GM11168 (cell line): Measurements from ENCODE around the gene CD40LG.

ENCODE experiments used
- in situ Hi-C: fragments of 300-500 bp; cut with MboI; formaldehyde crosslinking; loops from one replicate; pipeline ENCODE4 v1.12.0; 2022; ENCODE audit warnings: low sequenced_read_pairs; ENCODE audit not compliant: unreplicated experiment

The CD40LG gene

DNA sequence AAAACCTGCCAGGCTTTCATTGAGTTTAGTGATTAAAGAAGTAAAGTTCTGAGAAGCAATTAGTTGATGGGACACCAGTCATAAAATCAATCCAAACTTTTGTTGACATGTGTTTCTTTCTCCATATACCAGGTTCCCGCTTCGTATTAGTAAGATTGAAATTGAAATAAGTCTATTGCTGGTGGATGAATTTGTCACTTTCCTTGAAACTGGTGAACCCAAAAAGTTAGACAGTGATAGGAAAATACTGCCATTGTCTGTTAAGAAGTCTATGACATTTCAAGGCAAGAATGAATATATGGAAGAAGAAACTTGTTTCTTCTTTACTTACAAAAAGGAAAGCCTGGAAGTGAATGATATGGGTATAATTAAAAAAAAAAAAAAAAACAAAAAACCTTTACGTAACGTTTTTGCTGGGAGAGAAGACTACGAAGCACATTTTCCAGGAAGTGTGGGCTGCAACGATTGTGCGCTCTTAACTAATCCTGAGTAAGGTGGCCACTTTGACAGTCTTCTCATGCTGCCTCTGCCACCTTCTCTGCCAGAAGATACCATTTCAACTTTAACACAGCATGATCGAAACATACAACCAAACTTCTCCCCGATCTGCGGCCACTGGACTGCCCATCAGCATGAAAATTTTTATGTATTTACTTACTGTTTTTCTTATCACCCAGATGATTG, at the start of gene CD40LG:
CD40LG (plus strand) TSS at position 482 of the 684 bp plus-strand sequence; CDS start at position 573, 91 bp downstream.
- in situ Hi-C loops: no loop called here

DNA sequence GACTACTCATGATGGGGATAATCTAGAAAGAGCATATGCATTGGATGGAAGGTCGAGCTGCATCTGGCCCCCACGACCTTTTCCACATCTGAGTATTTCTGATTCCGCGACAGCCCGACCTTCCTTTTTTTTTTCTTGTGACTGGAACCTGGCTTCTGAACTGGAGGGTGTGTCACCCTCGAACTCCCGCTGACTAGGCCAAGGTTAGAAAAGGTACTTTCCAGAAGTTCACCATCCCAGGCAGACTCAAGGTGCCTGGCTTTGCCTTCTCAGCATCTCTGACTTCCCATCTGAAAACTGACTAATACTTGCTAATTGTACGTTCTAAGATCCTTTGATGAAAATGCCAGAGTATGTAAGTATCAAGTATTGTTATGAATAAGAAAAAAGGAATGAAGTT, 49.3 kb upstream of the CD40LG start:
- in situ Hi-C loops: no loop called here

DNA sequence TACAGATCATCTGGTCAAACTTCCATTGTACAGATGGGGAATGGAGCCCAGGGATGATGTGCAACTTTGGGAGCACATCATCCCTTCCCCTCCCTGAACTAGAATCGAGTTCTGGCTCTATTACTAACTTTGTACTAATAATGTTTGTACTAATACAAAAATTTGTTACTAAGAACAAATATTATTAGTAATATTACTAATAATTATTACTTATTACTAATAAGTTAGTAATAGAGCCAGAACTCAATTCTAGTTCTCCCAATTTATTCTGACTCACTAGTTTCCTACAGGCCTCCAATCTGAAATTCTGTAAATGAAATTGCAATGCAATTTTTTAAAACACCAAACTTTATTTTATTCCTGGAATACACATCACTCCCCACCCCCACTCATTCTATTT, 47.9 kb upstream of the CD40LG start:
- in situ Hi-C loops: loop anchor here (25.0 kb wide), 1 partner anchor 337 kb away; no protein-coding TSS in a partner anchor

DNA sequence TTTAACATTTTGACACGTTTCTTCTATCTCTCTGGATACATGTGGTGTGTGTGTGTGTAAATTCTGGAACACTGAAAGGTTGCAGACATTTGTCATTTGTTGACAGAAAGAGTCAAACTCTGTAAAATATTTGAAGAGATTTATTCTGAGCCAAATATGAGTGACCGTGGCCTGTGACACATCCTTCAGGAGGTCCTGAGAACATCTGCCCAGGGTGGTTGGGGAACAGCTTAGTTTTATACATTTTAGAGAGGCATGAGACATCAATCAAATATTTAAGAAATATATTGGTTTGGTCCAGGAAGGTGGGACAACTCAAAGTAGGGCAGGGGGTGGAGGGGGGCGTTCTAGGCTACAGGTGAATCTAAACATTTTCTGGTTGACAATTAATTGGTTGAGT, 40.7 kb upstream of the CD40LG start:
- in situ Hi-C loops: loop anchor here (5.0 to 25.0 kb wide), 2 partner anchors 85 to 330 kb away; no protein-coding TSS in a partner anchor

DNA sequence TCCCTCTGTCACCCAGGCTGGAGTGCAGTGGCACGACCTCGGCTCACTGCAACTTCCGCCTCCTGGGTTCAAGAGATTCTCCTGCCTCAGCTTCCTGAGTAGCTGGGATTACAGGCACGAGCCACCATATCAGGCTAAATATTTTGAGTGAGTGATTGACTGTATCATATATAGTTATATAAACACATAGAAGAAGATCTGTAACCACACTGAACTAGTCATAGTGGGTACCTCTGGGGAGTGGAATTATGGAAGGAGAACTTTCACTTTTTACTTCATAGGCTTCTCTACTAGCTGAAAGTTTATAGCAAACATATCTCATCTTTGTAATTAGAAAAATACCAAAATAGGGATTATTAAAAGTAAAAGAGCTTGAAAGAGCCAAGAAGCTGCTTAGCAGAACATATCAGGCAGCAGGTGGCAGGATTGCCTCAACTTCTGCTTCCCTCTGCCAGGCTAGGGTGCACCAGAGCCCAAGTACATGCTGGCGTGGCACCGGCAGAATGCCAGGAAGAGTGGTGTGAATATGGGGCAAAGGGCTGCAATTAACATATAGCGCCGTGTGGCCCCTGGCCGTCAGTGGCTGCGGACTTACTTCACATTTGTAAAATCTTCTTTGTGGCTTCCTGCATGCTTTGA, 39.5 kb upstream of the CD40LG start:
- in situ Hi-C loops: loop anchor here (5.0 to 25.0 kb wide), 2 partner anchors 84 to 329 kb away; no protein-coding TSS in a partner anchor

DNA sequence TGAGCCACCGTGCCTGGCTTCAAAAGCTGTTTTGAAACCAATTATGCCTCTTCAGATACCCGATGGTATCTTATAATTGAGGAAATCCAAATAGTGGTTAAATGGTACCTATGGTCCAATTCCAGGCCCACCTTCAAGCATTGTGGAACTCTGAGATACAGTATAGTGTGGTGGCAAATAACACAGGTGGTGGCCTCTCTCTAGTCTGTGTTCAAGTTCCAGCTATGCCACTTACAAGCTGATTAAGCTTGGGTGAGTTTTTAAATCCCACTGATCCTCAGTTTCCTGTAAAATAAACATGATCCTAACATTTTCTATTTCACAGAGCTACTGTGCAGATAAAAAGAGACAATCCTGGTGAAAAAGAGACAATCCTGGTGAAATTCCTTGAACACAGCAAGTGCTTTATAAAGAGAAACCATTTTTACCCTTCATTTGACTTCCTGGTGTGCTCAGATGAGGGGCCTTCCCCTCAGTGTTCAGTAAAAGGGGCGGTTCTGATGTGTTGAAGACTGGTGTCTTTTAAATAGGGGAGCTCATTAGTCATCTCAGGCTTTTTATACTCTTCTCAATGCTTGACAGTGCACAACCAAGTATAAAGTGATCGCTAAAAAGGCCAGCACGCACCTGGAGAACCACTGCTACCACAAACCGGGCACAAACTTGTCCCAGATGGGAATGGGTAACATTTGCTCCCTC, 30.8 kb upstream of the CD40LG start:
- in situ Hi-C loops: loop anchor here (25.0 kb wide), 1 partner anchor 320 kb away; no protein-coding TSS in a partner anchor

DNA sequence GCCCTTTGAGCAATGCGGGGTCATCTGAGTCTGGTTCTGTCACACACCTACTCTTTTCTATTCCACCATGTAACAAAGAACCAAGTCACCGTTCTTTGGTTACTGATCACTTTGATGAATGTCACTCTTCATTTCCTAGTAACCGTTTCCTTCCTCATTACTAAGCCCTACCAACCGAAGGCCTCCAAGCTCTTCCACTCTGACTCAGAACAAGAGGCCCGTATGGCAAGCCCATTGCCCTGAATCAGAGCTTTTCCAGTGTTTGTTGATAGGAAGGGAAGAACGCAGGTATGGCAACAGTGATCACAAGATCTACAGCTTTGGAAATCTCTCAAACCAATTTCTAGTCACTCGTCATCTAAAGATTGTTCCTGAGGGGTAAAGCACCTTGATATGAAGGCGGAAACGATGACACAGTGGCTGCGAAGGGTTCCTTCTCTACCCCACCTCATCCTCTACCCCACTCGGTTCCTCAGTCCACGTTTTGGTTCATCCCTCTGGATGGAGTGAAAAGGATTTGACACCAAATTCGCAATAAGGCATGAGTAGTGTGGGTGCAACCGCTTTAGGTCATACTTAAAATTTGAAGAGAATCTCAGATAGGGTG, 28.0 kb upstream of the CD40LG start:
- in situ Hi-C loops: loop anchor here (25.0 kb wide), 1 partner anchor 317 kb away; no protein-coding TSS in a partner anchor

DNA sequence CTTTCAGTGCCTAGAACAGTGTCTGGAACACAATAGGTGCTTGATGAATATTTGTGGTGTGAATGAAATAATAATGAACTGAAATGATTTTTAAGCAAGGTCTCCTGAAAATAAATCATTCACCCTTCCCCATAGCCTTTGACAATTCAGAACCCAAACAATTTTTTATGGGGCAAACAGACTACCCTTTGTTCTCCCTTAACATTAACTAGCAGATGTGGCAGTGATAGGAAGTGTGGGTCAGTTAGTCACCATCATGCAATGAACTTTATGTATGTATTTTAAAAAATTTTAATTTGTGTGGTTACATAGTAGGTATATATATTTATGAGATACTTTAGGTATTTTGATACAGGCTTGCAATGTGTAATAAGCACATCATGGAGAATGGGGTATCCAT, 27.2 kb upstream of the CD40LG start:
- in situ Hi-C loops: loop anchor here (25.0 kb wide), 1 partner anchor 317 kb away; no protein-coding TSS in a partner anchor

DNA sequence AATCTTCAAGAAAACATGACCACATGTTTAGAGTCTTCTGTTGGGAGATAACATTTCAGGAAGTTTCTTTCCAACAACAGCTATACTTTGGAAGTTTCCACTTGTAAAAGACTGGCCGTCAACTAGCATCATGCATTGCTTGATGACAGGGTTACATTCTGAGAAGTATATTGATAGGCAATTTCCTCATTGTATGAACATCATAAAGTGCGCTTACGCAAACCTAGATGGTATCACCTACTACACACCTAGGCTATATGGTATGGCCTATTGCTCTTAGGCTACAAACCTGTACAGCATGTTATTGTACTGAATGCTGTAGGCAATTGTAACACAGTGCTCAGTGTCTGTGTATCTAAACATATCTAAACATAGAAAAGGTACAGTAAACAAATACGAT, 25.4 kb upstream of the CD40LG start:
- in situ Hi-C loops: loop anchor here (25.0 kb wide), 1 partner anchor 315 kb away; no protein-coding TSS in a partner anchor

DNA sequence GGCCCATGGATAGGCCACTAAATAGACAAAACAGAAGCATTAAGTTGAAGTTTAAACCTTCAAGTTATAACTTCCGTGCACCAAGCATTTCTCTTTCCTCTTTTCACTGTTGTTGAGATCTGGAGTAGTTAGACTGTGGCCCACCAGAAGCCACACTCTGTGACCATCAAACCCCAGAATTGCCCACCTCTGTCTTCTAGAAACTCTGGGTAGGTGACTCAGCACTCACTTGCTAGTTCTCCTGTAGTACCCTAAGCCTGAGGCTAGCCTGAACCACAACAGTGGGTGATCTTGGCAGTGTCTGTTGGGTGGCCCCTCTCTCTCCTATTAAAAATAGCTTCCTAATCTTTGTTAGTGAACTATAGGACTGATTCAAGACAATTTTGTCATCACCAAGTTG, 24.6 kb upstream of the CD40LG start:
- in situ Hi-C loops: loop anchor here (25.0 kb wide), 1 partner anchor 314 kb away; no protein-coding TSS in a partner anchor

DNA sequence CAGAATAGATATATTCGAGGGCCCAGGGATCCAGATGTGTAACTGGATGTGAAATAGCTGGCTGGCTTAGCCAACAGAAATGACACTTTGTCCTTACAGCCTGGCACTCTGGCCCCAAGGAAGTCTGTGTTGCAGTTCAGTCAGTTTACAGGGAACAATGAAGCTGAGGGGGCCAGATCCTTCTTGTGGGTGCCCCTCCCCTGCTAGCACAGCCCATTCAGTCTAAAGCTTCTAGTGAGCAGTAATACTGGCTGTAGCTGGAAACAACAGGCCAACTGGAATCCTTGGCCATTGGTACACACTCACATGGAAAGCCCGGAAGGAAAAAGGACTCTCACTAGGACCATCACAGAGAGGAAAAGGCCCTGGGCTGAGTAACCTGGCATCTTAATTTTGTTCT, 22.7 kb upstream of the CD40LG start:
- in situ Hi-C loops: no loop called here

DNA sequence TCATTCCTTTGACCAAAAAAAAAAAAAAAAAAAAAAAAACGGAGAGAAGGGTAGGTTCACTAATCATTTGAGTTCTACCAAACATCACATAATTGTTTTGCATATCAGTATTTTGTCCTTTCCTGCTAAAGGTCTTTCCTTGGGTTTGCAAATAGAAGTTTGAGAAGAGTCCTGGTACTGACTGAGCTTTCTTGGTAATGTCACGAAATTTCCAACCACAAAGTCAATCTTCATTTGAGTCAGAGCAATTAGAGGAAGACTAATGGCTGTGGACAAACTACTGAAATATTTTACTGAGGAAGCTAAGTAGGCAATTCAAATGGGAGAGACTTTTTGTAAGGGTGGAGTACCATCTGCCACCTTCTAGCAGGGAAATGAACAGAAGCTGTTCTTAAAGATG, 21.7 kb upstream of the CD40LG start:
- in situ Hi-C loops: no loop called here

DNA sequence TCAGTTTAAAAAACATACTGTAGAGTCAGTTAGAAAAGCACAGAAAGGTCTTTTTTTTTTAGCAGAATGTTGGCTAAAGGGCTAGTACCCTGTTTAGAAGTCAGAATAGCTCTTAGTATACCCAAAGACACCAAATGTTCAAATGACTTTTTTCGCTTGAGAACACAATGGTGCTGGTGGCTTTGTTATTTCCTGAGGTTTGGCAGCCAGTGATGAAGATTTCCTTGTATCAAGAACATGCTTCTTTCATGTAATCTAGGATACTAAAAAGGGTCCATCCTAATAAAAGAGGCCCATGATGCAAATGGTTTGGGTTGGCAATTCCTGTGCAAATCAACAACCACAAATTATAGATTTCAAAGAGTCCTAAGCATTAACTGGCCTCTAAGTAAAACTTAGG, 21.1 kb upstream of the CD40LG start:
- in situ Hi-C loops: no loop called here

DNA sequence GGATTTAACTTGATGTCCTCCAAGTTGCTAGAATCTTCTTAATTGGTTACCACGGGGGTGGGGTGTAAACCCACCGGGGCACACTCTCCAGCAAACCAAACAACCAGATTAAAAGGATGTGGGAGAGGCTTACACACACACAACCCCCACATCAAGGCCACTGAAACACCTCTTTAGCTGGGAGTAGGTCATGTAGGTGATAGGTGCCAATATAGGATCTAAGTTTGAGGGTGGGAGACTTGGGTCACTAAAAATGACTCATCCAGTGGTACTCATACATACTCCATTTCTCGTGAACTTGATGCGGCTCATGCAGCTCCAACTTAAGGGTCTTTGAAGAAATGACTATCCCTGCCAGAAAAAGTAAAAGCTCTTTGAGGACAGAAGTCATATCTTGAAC, 20.5 kb upstream of the CD40LG start:
- in situ Hi-C loops: no loop called here

DNA sequence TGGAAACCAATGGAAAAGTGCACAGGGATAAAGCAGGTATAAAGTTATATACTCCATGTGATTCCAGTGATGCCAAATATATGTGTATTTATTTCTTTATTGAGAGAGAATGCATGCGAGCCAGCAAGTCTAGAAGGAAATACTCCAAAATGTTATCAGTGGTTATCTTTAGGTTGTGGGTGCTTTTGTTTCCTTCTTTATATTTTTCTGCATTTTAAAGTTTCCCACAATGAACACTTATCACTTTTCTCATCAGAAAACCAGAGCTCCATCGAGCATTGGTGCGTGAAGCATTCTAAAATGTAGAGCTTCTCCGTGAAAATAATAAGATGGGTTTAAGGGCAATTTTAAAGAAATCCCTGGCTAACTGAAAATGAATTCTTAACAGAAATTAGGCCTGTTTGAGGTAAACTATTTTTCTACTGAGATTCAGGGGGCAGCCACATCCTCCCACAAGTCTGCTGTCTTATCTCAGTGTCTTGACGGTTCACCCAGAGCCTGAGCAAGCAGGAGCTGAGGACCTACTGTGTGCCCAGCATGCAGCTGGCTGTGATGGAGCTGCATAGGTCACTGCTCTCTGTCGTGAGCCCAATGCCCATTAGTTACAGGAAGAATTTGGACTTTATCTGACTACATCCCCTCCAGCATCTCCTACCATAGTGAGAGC, 18.7 kb upstream of the CD40LG start:
- in situ Hi-C loops: no loop called here

DNA sequence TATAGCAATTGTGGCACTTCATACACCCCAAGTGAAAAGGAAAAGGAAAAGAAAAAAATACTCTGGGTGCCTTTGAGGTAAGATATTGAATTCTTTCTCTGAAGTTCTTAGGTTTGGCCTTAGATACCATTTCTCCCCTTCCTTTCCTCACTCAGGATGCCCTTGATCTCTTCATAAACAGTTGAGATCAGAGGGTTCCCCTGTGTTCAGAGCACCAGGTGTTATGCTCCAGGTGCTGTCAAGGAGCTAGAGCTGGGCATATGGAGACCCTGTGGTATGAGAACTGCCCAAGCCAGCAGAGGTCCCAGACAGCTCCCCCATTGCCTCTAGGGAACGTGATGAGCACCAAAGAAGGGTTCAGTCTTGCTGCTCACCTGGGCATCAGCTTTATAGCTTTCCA, 17.1 kb upstream of the CD40LG start:
- in situ Hi-C loops: no loop called here

DNA sequence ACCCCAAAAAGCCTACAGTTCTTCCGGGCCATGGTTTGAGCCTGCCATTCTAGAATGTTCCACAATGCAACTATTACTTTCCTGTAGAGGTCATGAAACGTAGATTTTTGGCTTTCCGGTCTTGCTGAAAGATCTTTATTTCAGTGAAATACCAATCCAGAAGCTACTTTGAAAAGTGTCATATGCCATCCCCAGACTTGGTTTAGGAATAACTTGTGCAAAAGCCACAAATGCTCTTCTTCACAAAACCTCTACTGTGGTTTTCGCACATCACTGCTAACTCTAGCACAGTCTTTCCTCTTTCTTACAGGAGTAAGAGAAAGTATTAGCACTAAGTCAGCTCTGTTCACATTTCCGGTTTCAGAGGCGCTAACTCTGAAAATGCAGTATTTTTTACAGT, 12.7 kb upstream of the CD40LG start:
- in situ Hi-C loops: no loop called here

DNA sequence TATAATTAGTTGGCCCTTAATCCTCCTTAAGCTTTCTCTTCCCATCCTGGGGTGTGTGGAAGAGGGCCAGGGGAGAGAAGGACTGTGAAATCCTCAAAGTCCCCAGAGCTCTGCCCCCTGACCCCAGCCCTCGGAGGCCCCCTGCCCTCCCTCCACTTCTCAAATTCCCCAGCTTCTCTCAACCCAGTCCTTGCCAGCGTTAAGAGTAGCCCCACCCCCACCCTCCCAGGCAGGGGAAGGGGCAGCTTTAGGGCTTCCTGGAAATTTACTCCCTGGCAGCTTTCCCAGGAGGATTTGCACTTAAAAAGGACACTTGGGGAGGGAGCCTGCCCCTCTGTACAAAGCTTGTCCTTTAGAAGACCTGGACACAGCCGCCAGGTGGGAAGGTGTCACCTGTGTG, 11.8 kb upstream of the CD40LG start:
- in situ Hi-C loops: no loop called here

DNA sequence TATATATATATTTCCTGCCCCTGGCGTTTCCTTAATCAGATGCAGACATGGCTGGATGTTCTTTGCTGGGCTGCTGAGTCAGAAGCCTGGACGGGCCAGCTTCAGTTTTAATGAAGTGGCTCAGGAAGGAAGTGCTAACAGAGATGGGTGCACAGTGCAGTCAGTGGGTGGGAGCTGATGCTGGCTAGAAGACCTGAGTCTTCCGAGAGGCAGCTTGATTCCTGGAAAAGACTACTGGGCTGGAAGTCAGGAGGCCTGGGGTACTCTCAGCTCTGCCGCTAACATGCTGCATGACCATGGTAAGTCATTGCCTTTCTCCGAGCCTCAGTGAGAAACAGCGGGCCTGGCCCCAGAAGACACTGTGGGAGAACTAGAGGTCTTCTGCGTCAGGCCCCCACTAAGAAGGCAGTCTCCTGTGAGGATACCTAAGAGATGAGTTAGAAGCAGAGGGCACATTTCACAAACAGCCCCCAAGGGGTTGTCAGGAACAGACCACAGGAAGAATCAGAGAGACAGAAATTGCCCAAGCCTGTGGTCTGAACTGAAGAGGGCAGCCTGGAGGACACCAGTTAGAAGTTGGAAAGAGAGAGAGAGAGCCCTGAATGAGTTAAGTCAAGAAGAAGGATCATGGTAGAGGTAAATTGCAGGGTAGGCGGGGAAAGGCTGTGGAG, 8.3 kb upstream of the CD40LG start:
- in situ Hi-C loops: no loop called here
